CD14-positive monocyte (primary cell): ENCODE measurements around the gene SPAG5. TPM values are rescaled to one million over a fixed set of nuclear protein-coding genes. Genes with fewer than 3 reads are reported as not detected.

Experiments
- DNase-seq, 3 donors: peaks; one replicate each; pipeline ENCODE4 v3.0.0-alpha.2; 2011 to 2022
- H2AFZ ChIP-seq: 2 replicates; pipeline ENCODE4 v1.6.0; 2012; ENCODE audit warnings: mild to moderate bottlenecking, low read depth, low read length, inconsistent platforms; ENCODE audit not compliant: insufficient read depth, poor library complexity, severe bottlenecking
- H3K27ac ChIP-seq, 2 donors: 1 replicate in 1 of 2; 2 replicates in 1 of 2; pipeline ENCODE4 v1.5.1; 2012 to 2013; ENCODE audit warnings: low read length in 2 of 2, control low read depth in 1 of 2, inconsistent platforms in 1 of 2, low read depth in 1 of 2, mild to moderate bottlenecking in 1 of 2
- H3K27me3 ChIP-seq, 2 donors: one replicate each; pipeline versions ENCODE4 v1.6.0 to v1.6.1; 2011 to 2013; ENCODE audit warnings: low read length in 2 of 2; ENCODE audit not compliant: control insufficient read depth in 2 of 2, insufficient read depth in 2 of 2
- H3K36me3 ChIP-seq, 2 donors: replicated peaks in 1 of 2; 1 replicate in 1 of 2; 2 replicates in 1 of 2; pipeline versions ENCODE4 v1.5.1 to v1.6.1; 2012 to 2013; ENCODE audit warnings: low read length in 2 of 2, control low read depth in 1 of 2, inconsistent platforms in 1 of 2, mild to moderate bottlenecking in 1 of 2; ENCODE audit not compliant: insufficient read depth in 2 of 2, control insufficient read depth in 1 of 2
- H3K4me1 ChIP-seq, 2 donors: 1 replicate in 1 of 2; 2 replicates in 1 of 2; pipeline versions ENCODE4 v1.5.1 to v1.6.1; 2012 to 2013; ENCODE audit warnings: low read length in 2 of 2, control low read depth in 1 of 2, inconsistent platforms in 1 of 2, mild to moderate bottlenecking in 1 of 2, moderate library complexity in 1 of 2; ENCODE audit not compliant: insufficient read depth in 2 of 2, control insufficient read depth in 1 of 2
- H3K4me2 ChIP-seq: replicated peaks from 2 replicates; pipeline ENCODE3; 2012; ENCODE audit warnings: low read length, moderate library complexity, mild to moderate bottlenecking; ENCODE audit not compliant: poor library complexity, severe bottlenecking; ENCODE audit errors: extremely low read depth
- H3K4me3 ChIP-seq, 3 experiments: fragments of 200-600 bp in 1 of 3; sonication (generic) in 1 of 3; replicated peaks in 1 of 3; 1 replicate in 2 of 3; 2 replicates in 1 of 3; pipeline ENCODE4 v1.5.1; 2011 to 2013; ENCODE audit warnings: low read length in 3 of 3, mild to moderate bottlenecking in 3 of 3, control low read depth in 2 of 3, low read depth in 2 of 3, inconsistent platforms in 1 of 3, moderate library complexity in 1 of 3
- H3K79me2 ChIP-seq: 2 replicates; pipeline ENCODE4 v1.6.0; 2012; ENCODE audit warnings: mild to moderate bottlenecking, control low read depth, inconsistent platforms, low read length, moderate library complexity; ENCODE audit not compliant: insufficient read depth
- H3K9ac ChIP-seq: 2 replicates; pipeline ENCODE4 v1.6.0; 2017; ENCODE audit warnings: low read length, mild to moderate bottlenecking; ENCODE audit not compliant: insufficient read depth, poor library complexity, severe bottlenecking
- H3K9me3 ChIP-seq, 2 donors: replicated peaks in 1 of 2; 1 replicate in 1 of 2; 2 replicates in 1 of 2; pipeline versions ENCODE4 v1.5.1 to v1.6.1; 2012 to 2013; ENCODE audit warnings: low read length in 2 of 2, control low read depth in 1 of 2; ENCODE audit not compliant: control insufficient read depth in 1 of 2, insufficient read depth in 1 of 2
- H4K20me1 ChIP-seq: 2 replicates; pipeline ENCODE4 v1.6.0; 2012; ENCODE audit warnings: mild to moderate bottlenecking, low read length, control low read depth, moderate library complexity; ENCODE audit not compliant: insufficient read depth
- H3K27ac Mint-ChIP-seq, 7 donors: one replicate each; pipeline ENCODE4 v1.8.0; 2020; ENCODE audit warnings: mild to moderate bottlenecking in 7 of 7, mixed read lengths in 7 of 7, moderate library complexity in 6 of 7, inconsistent platforms in 2 of 7
- H3K27me3 Mint-ChIP-seq, 3 donors: one replicate each; pipeline ENCODE4 v1.8.0; 2021 to 2022; ENCODE audit warnings: low read depth in 3 of 3, mild to moderate bottlenecking in 3 of 3, mixed read lengths in 3 of 3, moderate library complexity in 3 of 3, inconsistent platforms in 1 of 3
- H3K36me3 Mint-ChIP-seq, 2 donors: one replicate each; pipeline ENCODE4 v1.8.0; 2020; ENCODE audit warnings: mixed read lengths in 2 of 2, inconsistent platforms in 1 of 2, mild to moderate bottlenecking in 1 of 2
- H3K4me1 Mint-ChIP-seq: one replicate; pipeline ENCODE4 v1.8.0; 2020; ENCODE audit warnings: mild to moderate bottlenecking, mixed read lengths
- H3K4me3 Mint-ChIP-seq, 2 donors: one replicate each; pipeline ENCODE4 v1.8.0; 2020; ENCODE audit warnings: mild to moderate bottlenecking in 2 of 2, mixed read lengths in 2 of 2, moderate library complexity in 1 of 2
- H3K9me3 Mint-ChIP-seq, 7 donors: one replicate each; pipeline ENCODE4 v1.8.0; 2020 to 2022; ENCODE audit warnings: mixed read lengths in 7 of 7, mild to moderate bottlenecking in 6 of 7, moderate library complexity in 6 of 7, inconsistent platforms in 2 of 7
- WGBS: methylation state at CpG from one replicate; pipeline ENCODE4 v1.1.5; 2013; ENCODE audit warnings: missing lambda C conversion rate; ENCODE audit not compliant: insufficient coverage; 5-methylcytosine and 5-hydroxymethylcytosine counted together
- intact Hi-C, 2 donors: fragments of 100-400 bp; cut with micrococcal nuclease; formaldehyde crosslinking; loops; one replicate each; pipeline versions ENCODE4 v1.15.0 to v1.15.1; 2023
- polyA plus RNA-seq, 3 donors: library from polyadenylated mRNA; depleted of rRNA in 1 of 3; unstranded in 2 of 3; stranded (reverse) in 1 of 3; fragments of 300-500 nt in 2 of 3; fragments of >200 nt in 1 of 3; fragmentation: Illumina TruSeq in 2 of 3; gene quantifications; 1 replicate in 2 of 3; 2 replicates in 1 of 3; pipeline ENCODE4 v1.2.3, GENCODE V29; 2012 to 2021
- TF ChIP-seq, protein P1 (sequence below): fragments of 200-600 bp; IDR thresholded peaks from one replicate; pipeline ENCODE4 v1.8.0; 2022; ENCODE audit warnings: antibody characterized with exemption, mild to moderate bottlenecking

SPAG5 gene
- polyA plus RNA-seq, 3 donors = 7.7 TPM; not detected in 2

DNA sequence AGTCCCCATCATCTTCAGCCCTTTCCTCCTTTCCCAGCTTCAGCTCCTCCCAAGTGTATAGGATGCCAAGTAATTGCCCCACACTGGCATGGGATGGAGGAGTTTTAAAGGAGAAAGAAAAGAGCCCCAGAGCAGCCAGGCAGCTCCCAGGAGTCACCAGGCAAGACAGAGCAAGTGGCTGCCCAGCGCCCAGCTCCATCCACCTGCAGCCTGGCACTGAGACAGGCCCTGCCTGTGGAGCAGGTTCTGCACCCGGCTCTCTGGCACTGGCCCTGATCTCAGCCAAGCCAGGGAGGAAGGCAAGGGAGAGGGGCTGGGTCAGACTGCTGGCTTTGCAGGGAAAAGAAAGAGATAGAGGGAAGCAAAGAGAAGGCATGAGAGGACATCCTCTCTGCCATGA lies 71.0 kb downstream of the SPAG5 start:
- H2AFZ ChIP-seq = no peak overlapping the region
- H3K9me3 ChIP-seq = no peaks in the 10 kb centered on the region
- TF ChIP-seq, protein P1, sequence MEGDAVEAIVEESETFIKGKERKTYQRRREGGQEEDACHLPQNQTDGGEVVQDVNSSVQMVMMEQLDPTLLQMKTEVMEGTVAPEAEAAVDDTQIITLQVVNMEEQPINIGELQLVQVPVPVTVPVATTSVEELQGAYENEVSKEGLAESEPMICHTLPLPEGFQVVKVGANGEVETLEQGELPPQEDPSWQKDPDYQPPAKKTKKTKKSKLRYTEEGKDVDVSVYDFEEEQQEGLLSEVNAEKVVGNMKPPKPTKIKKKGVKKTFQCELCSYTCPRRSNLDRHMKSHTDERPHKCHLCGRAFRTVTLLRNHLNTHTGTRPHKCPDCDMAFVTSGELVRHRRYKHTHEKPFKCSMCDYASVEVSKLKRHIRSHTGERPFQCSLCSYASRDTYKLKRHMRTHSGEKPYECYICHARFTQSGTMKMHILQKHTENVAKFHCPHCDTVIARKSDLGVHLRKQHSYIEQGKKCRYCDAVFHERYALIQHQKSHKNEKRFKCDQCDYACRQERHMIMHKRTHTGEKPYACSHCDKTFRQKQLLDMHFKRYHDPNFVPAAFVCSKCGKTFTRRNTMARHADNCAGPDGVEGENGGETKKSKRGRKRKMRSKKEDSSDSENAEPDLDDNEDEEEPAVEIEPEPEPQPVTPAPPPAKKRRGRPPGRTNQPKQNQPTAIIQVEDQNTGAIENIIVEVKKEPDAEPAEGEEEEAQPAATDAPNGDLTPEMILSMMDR = no peak
- DNase-seq = no peak
- WGBS = 100% methylated on average over 2 of the region's 2 CpGs
- H3K4me1 Mint-ChIP-seq = no peaks in the 10 kb centered on the region
- H3K27me3 ChIP-seq = no peaks in the 10 kb centered on the region
- no peaks in the 10 kb centered on the region for H4K20me1 ChIP-seq
- intact Hi-C loops = no loop called here
- no peak overlapping the region for H3K4me3 ChIP-seq
- H3K9ac ChIP-seq = no peak overlapping the region
- H3K27ac ChIP-seq = no peak overlapping the region
- no peaks in the 10 kb centered on the region for H3K36me3 ChIP-seq
- no peak overlapping the region for H3K4me3 Mint-ChIP-seq
- H3K79me2 ChIP-seq = no peaks in the 10 kb centered on the region
- H3K36me3 Mint-ChIP-seq = no peaks in the 10 kb centered on the region
- H3K9me3 Mint-ChIP-seq = no peaks in the 10 kb centered on the region
- no peaks in the 10 kb centered on the region for H3K4me1 ChIP-seq
- peaks cover 2 to 9% (median 8%) of the 10 kb centered on the region in 3 donors for H3K27me3 Mint-ChIP-seq
- H3K27ac Mint-ChIP-seq = peak overlapping the region in 1 of 7 donors; percentile 71
- no peak overlapping the region for H3K4me2 ChIP-seq

Other genes with a start within 250 kb of the SPAG5 start
- 10 to 100 TPM; 31.5 to 76.9 (median 72.4) TPM for gene POLDIP2, start 241.5 kb downstream of the SPAG5 start, polyA plus RNA-seq
- not detected for gene SEBOX, start 233.8 kb downstream of the SPAG5 start, polyA plus RNA-seq
- not detected for gene VTN, start 228.7 kb downstream of the SPAG5 start, polyA plus RNA-seq
- gene SARM1, start 227.3 kb downstream of the SPAG5 start, polyA plus RNA-seq = 1 to 10 TPM in 1 of 3 donors, under 1 TPM in 2; 0.78 to 7.1 (median 0.90) TPM
- 1 to 10 TPM; 1.5 to 6.3 (median 1.7) TPM for gene SLC46A1, start 192.8 kb downstream of the SPAG5 start, polyA plus RNA-seq
- not detected for gene SLC13A2, start 125.4 kb downstream of the SPAG5 start, polyA plus RNA-seq
- not detected for gene FOXN1, start 92.7 kb downstream of the SPAG5 start, polyA plus RNA-seq
- 100 to 1,000 TPM in 1 of 3 donors, 10 to 100 TPM in 2; 77.5 to 189 (median 80.2) TPM for gene UNC119, start 46.4 kb downstream of the SPAG5 start, polyA plus RNA-seq
- 10 to 100 TPM; 59.4 to 87.5 (median 84.9) TPM for gene PIGS, start 27.5 kb downstream of the SPAG5 start, polyA plus RNA-seq
- 10 to 100 TPM in 1 of 3 donors, 1 to 10 TPM in 2; 7.1 to 10.6 (median 9.8) TPM for gene ALDOC, start 22.1 kb downstream of the SPAG5 start, polyA plus RNA-seq
- 10 to 100 TPM in 1 of 3 donors, not detected in 2; 33.2 TPM for gene RSKR, start 15.2 kb upstream of the SPAG5 start, polyA plus RNA-seq
- gene BLTP2, start 46.1 kb upstream of the SPAG5 start, polyA plus RNA-seq = 10 to 100 TPM; 46.8 to 69.2 (median 53.2) TPM
- gene SDF2, start 62.9 kb upstream of the SPAG5 start, polyA plus RNA-seq = 100 to 1,000 TPM in 1 of 3 donors, 10 to 100 TPM in 2; 52.9 to 103 (median 84.5) TPM
- gene SUPT6H, start 63.2 kb upstream of the SPAG5 start, polyA plus RNA-seq = 10 to 100 TPM in 1 of 3 donors, 1 to 10 TPM in 2; 3.8 to 33.9 (median 7.8) TPM
- gene PROCA1, start 112.9 kb upstream of the SPAG5 start, polyA plus RNA-seq = 1 to 10 TPM in 1 of 3 donors, under 1 TPM in 2; 0.31 to 8.9 (median 0.78) TPM
- gene RAB34, start 118.8 kb upstream of the SPAG5 start, polyA plus RNA-seq = 10 to 100 TPM; 66.7 to 93.3 (median 79.1) TPM
- gene RPL23A, start 121.0 kb upstream of the SPAG5 start, polyA plus RNA-seq = 1,000 to 10,000 TPM in 2 of 3 donors, 100 to 1,000 TPM in 1; 542 to 1,304 (median 1,152) TPM
- under 1 TPM in 1 of 3 donors, not detected in 2; 0.79 TPM for gene TLCD1, start 127.2 kb upstream of the SPAG5 start, polyA plus RNA-seq
- 1 to 10 TPM; 2.7 to 9.6 (median 3.1) TPM for gene NEK8, start 129.8 kb upstream of the SPAG5 start, polyA plus RNA-seq
- gene TRAF4, start 145.0 kb upstream of the SPAG5 start, polyA plus RNA-seq = 10 to 100 TPM in 1 of 3 donors, 1 to 10 TPM in 1, under 1 TPM in 1; 0.33 to 38.0 (median 1.0) TPM
- gene FAM222B, start 243.8 kb upstream of the SPAG5 start, polyA plus RNA-seq = 1 to 10 TPM; 1.5 to 8.6 (median 1.9) TPM